Liver (tissue), 9 donors: ENCODE data around the gene MAVS. TPM values are rescaled to one million over a fixed set of nuclear protein-coding genes. Genes with fewer than 3 reads are reported as not detected.
A peak's percentile ranks its signal among the peaks of the same experiment; 100 is the strongest.

Experiments
- DNase-seq: peaks from one replicate; pipeline ENCODE4 v3.0.0-alpha.2; 2017; ENCODE audit warnings: low spot score
- H3K27ac ChIP-seq, 2 donors: one replicate each; pipeline ENCODE4 v1.7.0; 2013; ENCODE audit warnings: inconsistent platforms in 2 of 2, low read length in 2 of 2, control low read depth in 1 of 2, low read depth in 1 of 2, mild to moderate bottlenecking in 1 of 2
- H3K27me3 ChIP-seq, 4 donors: one replicate each; pipeline versions ENCODE4 v1.6.1 to v1.7.0; 2013; ENCODE audit warnings: low read length in 3 of 4, inconsistent platforms in 1 of 4, mild to moderate bottlenecking in 1 of 4, moderate library complexity in 1 of 4; ENCODE audit not compliant: control insufficient read depth in 4 of 4, insufficient read depth in 4 of 4
- H3K36me3 ChIP-seq, 4 donors: one replicate each; pipeline versions ENCODE4 v1.6.1 to v1.7.0; 2013; ENCODE audit warnings: low read length in 3 of 4, mild to moderate bottlenecking in 3 of 4, low read depth in 1 of 4, moderate library complexity in 1 of 4; ENCODE audit not compliant: control insufficient read depth in 4 of 4, insufficient read depth in 3 of 4
- H3K4me1 ChIP-seq, 4 donors: one replicate each; pipeline versions ENCODE4 v1.6.1 to v1.7.0; 2013; ENCODE audit warnings: low read length in 3 of 4, mild to moderate bottlenecking in 3 of 4, moderate library complexity in 1 of 4; ENCODE audit not compliant: control insufficient read depth in 4 of 4, insufficient read depth in 4 of 4
- H3K4me3 ChIP-seq, 3 donors: one replicate each; pipeline versions ENCODE4 v1.6.1 to v1.7.0; 2013; ENCODE audit warnings: low read length in 3 of 3, control low read depth in 1 of 3, low read depth in 1 of 3, mild to moderate bottlenecking in 1 of 3
- H3K9ac ChIP-seq, 2 donors: one replicate each; pipeline ENCODE4 v1.7.0; 2013; ENCODE audit warnings: low read length in 2 of 2, mild to moderate bottlenecking in 2 of 2, moderate library complexity in 2 of 2, control low read depth in 1 of 2, low read depth in 1 of 2
- H3K9me3 ChIP-seq, 4 donors: one replicate each; pipeline versions ENCODE4 v1.6.1 to v1.7.0; 2013; ENCODE audit warnings: low read length in 3 of 4; ENCODE audit not compliant: control insufficient read depth in 4 of 4
- EGR1 ChIP-seq, 2 donors: IDR thresholded peaks; 2 replicates each; pipeline ENCODE4 v1.6.1; 2016 to 2018; ENCODE audit warnings: antibody characterized with exemption in 2 of 2, low read depth in 2 of 2
- FOXA1 ChIP-seq: IDR thresholded peaks from 2 replicates; pipeline ENCODE4 v1.6.1; 2016; ENCODE audit warnings: antibody characterized with exemption
- FOXA2 ChIP-seq: IDR thresholded peaks from 2 replicates; pipeline ENCODE4 v1.6.1; 2016; ENCODE audit warnings: antibody characterized with exemption
- JUND ChIP-seq, 2 donors: IDR thresholded peaks; 2 replicates each; pipeline ENCODE4 v1.6.1; 2016; ENCODE audit warnings: antibody characterized with exemption in 2 of 2
- RAD21 ChIP-seq, 2 donors: IDR thresholded peaks; 2 replicates each; pipeline ENCODE4 v1.6.1; 2016; ENCODE audit warnings: antibody characterized with exemption in 2 of 2, mild to moderate bottlenecking in 2 of 2
- RXRA ChIP-seq, 2 donors: IDR thresholded peaks; 2 replicates each; pipeline ENCODE4 v1.6.1; 2017 to 2018; ENCODE audit warnings: antibody characterized with exemption in 2 of 2, mild to moderate bottlenecking in 1 of 2
- TAF1 ChIP-seq: conservative IDR thresholded peaks from 2 replicates; pipeline ENCODE4 v1.6.1; 2016; ENCODE audit warnings: antibody characterized with exemption, mild to moderate bottlenecking
- YY1 ChIP-seq: IDR thresholded peaks from 2 replicates; pipeline ENCODE4 v1.6.1; 2016; ENCODE audit warnings: antibody characterized with exemption, mild to moderate bottlenecking
- WGBS: extraction: QIAGEN DNeasy Blood & Tissue Kit; methylation state at CpG from one replicate; pipeline ENCODE4 v1.1.7; 2013; 5-methylcytosine and 5-hydroxymethylcytosine counted together
- polyA plus RNA-seq, 2 donors: library from polyadenylated mRNA; stranded (reverse) in 1 of 2; unstranded in 1 of 2; fragments of 200-250 nt in 1 of 2; fragments of >200 nt in 1 of 2; fragmentation: Nextera tagmentation in 1 of 2; extraction: Ambion mirVana in 1 of 2; gene quantifications; one replicate each; pipeline versions ENCODE4 v1.2.1 to v1.2.3, GENCODE V29; 2013 to 2015
- total RNA-seq, 2 donors: library from RNA; depleted of rRNA; stranded (reverse); fragments of >200 nt; gene quantifications; one replicate each; pipeline ENCODE4 v1.2.3, GENCODE V29; 2014
- TF ChIP-seq, protein P1 (sequence below): IDR thresholded peaks from 2 replicates; pipeline ENCODE4 v1.6.1; 2016; ENCODE audit warnings: antibody characterized with exemption, mild to moderate bottlenecking
- TF ChIP-seq, protein P2 (sequence below): IDR thresholded peaks from 2 replicates; pipeline ENCODE4 v1.6.1; 2016; ENCODE audit warnings: antibody characterized with exemption
- TF ChIP-seq, protein P3 (sequence below): IDR thresholded peaks from 2 replicates; pipeline ENCODE4 v1.6.1; 2016; ENCODE audit warnings: antibody characterized with exemption
- donor health status: healthy.
- donor health status: healthy.
- donor health status: healthy.
- donor health status: healthy.
- donor health status: healthy.

Gene MAVS
- total and polyA plus RNA-seq, 4 donors: 4.7 to 20.9 (median 11.9) TPM

DNA sequence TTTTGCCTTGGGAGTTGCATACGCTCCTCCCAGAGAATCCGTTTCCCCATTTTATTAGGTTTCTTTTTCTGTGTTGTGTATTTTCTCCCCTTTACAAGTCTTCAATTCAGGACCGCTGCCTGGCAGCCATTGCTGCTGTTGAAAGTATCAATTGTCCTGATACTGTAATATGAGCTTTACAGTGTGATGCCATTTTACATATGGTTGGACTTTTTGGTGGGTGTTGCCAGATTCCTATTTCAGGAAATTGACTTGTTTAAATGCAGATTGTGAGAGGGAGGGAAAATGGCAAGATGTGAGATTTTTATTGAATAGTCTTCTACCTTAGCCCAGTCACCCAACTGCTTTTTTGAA, 43.7 kb downstream of the MAVS start:
- peak overlapping the region; percentile 83 to 97 (median 93) for H3K4me3 ChIP-seq
- no peaks in the 10 kb centered on the region for H3K36me3 ChIP-seq
- TF ChIP-seq TAF1: no peak
- TF ChIP-seq FOXA2: no peak
- peak; percentile 70 for TF ChIP-seq YY1
- TF ChIP-seq, protein P1, sequence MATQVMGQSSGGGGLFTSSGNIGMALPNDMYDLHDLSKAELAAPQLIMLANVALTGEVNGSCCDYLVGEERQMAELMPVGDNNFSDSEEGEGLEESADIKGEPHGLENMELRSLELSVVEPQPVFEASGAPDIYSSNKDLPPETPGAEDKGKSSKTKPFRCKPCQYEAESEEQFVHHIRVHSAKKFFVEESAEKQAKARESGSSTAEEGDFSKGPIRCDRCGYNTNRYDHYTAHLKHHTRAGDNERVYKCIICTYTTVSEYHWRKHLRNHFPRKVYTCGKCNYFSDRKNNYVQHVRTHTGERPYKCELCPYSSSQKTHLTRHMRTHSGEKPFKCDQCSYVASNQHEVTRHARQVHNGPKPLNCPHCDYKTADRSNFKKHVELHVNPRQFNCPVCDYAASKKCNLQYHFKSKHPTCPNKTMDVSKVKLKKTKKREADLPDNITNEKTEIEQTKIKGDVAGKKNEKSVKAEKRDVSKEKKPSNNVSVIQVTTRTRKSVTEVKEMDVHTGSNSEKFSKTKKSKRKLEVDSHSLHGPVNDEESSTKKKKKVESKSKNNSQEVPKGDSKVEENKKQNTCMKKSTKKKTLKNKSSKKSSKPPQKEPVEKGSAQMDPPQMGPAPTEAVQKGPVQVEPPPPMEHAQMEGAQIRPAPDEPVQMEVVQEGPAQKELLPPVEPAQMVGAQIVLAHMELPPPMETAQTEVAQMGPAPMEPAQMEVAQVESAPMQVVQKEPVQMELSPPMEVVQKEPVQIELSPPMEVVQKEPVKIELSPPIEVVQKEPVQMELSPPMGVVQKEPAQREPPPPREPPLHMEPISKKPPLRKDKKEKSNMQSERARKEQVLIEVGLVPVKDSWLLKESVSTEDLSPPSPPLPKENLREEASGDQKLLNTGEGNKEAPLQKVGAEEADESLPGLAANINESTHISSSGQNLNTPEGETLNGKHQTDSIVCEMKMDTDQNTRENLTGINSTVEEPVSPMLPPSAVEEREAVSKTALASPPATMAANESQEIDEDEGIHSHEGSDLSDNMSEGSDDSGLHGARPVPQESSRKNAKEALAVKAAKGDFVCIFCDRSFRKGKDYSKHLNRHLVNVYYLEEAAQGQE: no peak
- no peak for TF ChIP-seq EGR1 (IDR thresholded peaks at IDR 0.05; ENCODE audit: low read depth in 2 of 2)
- peaks cover 5 to 55% (median 41%) of the 10 kb centered on the region in 4 donors for H3K4me1 ChIP-seq
- no peaks in the 10 kb centered on the region for H3K9me3 ChIP-seq
- peak overlapping the region; percentile 59 to 88 for H3K9ac ChIP-seq
- 2% methylated on average over 3 of the region's 3 CpGs for WGBS
- H3K27ac ChIP-seq: peak overlapping the region; percentile 84 to 94
- DNase-seq: no peak
- no peaks in the 10 kb centered on the region for H3K27me3 ChIP-seq

DNA sequence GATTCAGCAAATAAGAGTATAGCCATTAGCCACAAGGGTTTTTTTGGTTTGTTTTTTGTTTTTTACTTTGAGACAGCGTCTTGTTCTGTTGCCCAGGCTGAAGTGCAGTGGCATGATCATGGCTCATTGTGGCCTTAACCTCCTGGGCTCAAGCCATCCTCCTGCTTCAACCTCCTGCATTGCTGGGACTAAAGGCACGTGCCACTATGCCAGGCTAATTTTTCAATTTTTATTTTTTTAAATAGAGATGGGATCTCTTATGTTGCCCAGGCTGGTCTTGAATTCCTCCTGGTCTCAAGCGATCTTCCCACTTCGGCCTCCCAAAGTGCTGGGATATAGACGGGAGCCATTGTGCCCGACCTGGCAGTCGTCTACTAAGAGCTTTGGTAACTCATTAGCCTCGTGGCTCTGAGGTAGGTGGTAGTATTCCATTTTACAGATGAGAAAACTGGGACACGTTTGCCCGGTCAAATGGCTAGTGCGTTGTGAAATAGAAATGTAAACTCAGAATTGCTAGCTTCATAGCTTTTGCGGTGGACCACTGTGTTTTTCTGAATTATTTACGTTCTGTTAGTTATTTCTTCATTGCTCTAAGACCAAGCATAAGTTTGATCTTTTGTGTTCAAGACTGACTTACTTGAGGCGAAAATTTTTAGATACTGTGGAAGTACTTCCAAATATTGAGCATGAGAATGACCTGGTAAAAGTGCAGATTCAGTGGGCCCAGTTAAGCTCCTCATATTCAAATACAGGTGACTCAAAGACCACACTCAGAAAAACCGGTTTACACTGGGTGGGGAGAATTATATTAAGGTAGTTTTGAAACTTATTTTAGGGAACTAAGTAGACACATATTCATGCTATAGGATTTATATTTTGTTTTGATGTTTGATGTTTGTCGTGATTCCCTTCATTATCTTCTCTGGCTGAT, 44.6 kb downstream of the MAVS start:
- Histone ChIP-seq H3K9ac (peak overlapping the region in 1 of 2 donors; percentile 59), H3K36me3 (no peaks in the 10 kb centered on the region), H3K4me3 (peak overlapping the region; percentile 51 to 97 (median 83)), H3K4me1 (peaks cover 5 to 58% (median 42%) of the 10 kb centered on the region in 4 donors), H3K27me3 (no peaks in the 10 kb centered on the region), H3K27ac (peak overlapping the region; percentile 11 to 84), H3K9me3 (no peaks in the 10 kb centered on the region)
- WGBS: 40% methylated on average over 16 of the region's 16 CpGs
- TF ChIP-seq RXRA (IDR thresholded peaks at IDR 0.05): no peak
- TF ChIP-seq JUND (IDR thresholded peaks at IDR 0.05): no peak
- TF ChIP-seq FOXA2: no peak
- TF ChIP-seq RAD21 (IDR thresholded peaks at IDR 0.05): no peak
- TF ChIP-seq, protein P2, sequence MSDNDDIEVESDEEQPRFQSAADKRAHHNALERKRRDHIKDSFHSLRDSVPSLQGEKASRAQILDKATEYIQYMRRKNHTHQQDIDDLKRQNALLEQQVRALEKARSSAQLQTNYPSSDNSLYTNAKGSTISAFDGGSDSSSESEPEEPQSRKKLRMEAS: no peak
- no peak for TF ChIP-seq YY1
- TF ChIP-seq FOXA1: no peak
- no peak for DNase-seq

DNA sequence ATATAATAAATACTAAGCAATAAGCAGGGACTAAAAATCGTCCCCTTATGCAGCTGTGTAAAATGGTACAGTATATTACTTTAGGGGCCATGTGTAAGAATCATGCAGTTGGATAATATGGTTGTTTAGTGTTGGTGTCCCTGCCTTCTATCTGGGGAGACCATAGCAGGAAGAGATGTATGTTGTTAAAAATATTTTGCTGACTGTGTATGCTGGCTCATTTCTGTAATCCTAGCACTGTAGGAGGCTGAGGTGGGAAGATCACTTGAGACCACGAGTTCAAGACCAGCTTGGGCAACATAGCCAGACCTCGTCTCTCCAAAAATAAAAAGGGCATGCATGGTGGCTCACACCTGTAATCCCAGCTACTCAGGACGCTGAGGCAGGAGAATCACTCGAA, 48.2 kb downstream of the MAVS start:
- H3K9me3 ChIP-seq: no peaks in the 10 kb centered on the region
- TF ChIP-seq, protein P3, sequence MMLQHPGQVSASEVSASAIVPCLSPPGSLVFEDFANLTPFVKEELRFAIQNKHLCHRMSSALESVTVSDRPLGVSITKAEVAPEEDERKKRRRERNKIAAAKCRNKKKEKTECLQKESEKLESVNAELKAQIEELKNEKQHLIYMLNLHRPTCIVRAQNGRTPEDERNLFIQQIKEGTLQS: no peak
- TF ChIP-seq TAF1: no peak
- no peak for TF ChIP-seq FOXA1
- no peak overlapping the region for H3K27ac ChIP-seq
- H3K4me3 ChIP-seq: no peak overlapping the region
- 81% methylated on average over 5 of the region's 5 CpGs for WGBS
- peaks cover 4 to 54% (median 40%) of the 10 kb centered on the region in 4 donors for H3K4me1 ChIP-seq
- no peaks in the 10 kb centered on the region for H3K27me3 ChIP-seq
- DNase-seq: no peak
- no peaks in the 10 kb centered on the region for H3K36me3 ChIP-seq
- no peak overlapping the region for H3K9ac ChIP-seq
